ENCODE measurements around the gene MAP6D1.

DNA sequence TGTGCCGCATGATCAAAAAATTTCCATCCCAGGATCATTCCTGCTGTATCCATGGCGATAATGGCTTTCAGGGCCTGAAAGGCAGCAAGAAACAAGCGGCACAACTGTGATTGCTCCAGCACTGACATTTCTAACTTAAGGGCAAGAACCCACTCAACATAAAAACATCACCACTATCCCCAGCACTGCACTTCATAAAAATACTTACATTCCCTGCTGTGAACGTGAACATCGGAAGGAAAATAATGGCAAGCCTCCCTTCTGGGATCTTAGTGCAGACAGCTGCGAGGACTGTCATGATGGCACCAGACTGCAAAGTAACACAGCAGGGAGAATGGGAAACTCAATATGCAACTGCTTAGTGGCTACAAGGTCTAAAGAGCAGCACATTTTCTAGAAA lies 8.1 kb upstream of the MAP6D1 start:
- no peak for TF ChIP-seq POLR2A (IDR thresholded peaks at IDR 0.05; ENCODE audit: low read length)
- TF ChIP-seq GATA1 (IDR thresholded peaks at IDR 0.05; ENCODE audit: low read depth, low read length) = no peak

Data from erythroblast (primary cell).